K562 (cell line): ENCODE data around the gene ZNF716. TPM values are rescaled to one million over a fixed set of nuclear protein-coding genes. Genes with fewer than 3 reads are reported as not detected.

Source experiments
- ATAC-seq: fragments of 200-7000 bp; cut with Tn5 transposase; 3 replicates; pipeline ENCODE4 v1.9.1; 2020; ENCODE audit warnings: moderate library complexity
- BruUV-seq: library from RNA; stranded (reverse); fragments of 400-500 nt; replicated peaks from 2 replicates; lab custom pipeline; 2021; lab: Mats Ljungman, UMichigan
- CTCF ChIA-PET: fragments of 300-600 bp; formaldehyde crosslinking; extraction: SDS; loops from one replicate; lab custom pipeline; 2021; ENCODE audit warnings: low intra/inter-chr PET ratio; lab: Yijun Ruan, JAX
- POLR2A ChIA-PET: fragments of 300-600, 350-650 bp; sonication (Branson Sonifier 250); formaldehyde crosslinking; extraction: SDS; loops from one replicate; lab custom pipeline; 2021; ENCODE audit warnings: antibody characterized with exemption, inconsistent platforms; lab: Yijun Ruan, JAX
- DNase-seq, 4 experiments: peaks; one replicate each; pipeline versions ENCODE4 v3.0.0 to v3.0.0-alpha.2; 2011 to 2018; ENCODE audit warnings: low spot score in 3 of 4, mixed read lengths in 3 of 4; ENCODE audit errors: extremely low read depth in 1 of 4
- FAIRE-seq: peaks from 2 replicates; lab custom pipeline; 2011; peaks lifted over from hg19 to GRCh38; lab: Jason Lieb, UNC
- H2AFZ ChIP-seq: 2 replicates; pipeline ENCODE4 v1.6.0; 2011; ENCODE audit warnings: low read depth, low read length, control low read depth, inconsistent platforms
- H3K27ac ChIP-seq: fragments of 200-600 bp; 3 replicates; pipeline ENCODE4 v1.8.0; 2011; ENCODE audit warnings: low read depth, mild to moderate bottlenecking, control low read depth, inconsistent platforms, low read length, moderate library complexity, mixed read lengths; ENCODE audit errors: extremely low read depth
- H3K27me3 ChIP-seq, 2 experiments: fragments of 300-600 bp in 1 of 2; 2 replicates in 1 of 2; 3 replicates in 1 of 2; pipeline versions ENCODE4 v1.6.0 to v1.8.0; 2011; ENCODE audit warnings: inconsistent platforms in 2 of 2, low read length in 2 of 2, mild to moderate bottlenecking in 1 of 2, mixed read lengths in 1 of 2, moderate library complexity in 1 of 2; ENCODE audit not compliant: control insufficient read depth in 2 of 2, insufficient read depth in 2 of 2
- H3K36me3 ChIP-seq: fragments of 300-600 bp; 3 replicates; pipeline ENCODE4 v1.8.0; 2011; ENCODE audit warnings: mild to moderate bottlenecking, low read length, inconsistent platforms; ENCODE audit not compliant: control insufficient read depth, insufficient read depth
- H3K4me1 ChIP-seq, 2 experiments: fragments of 200-600 bp in 1 of 2; replicated peaks in 1 of 2; 2 replicates in 1 of 2; 3 replicates in 1 of 2; pipeline versions ENCODE4 v1.5.1 to v1.8.0; 2011; ENCODE audit warnings: inconsistent platforms in 2 of 2, low read length in 2 of 2, mild to moderate bottlenecking in 1 of 2, mixed read lengths in 1 of 2, moderate library complexity in 1 of 2; ENCODE audit not compliant: control insufficient read depth in 2 of 2, insufficient read depth in 2 of 2
- H3K4me2 ChIP-seq: 2 replicates; pipeline ENCODE4 v1.6.1; 2011; ENCODE audit warnings: low read length, control low read depth, inconsistent platforms, mixed read lengths; ENCODE audit not compliant: insufficient read depth
- H3K4me3 ChIP-seq: fragments of 200-600 bp; sonication (generic), shearing (Covaris generic); 2 replicates; pipeline ENCODE4 v1.5.1; 2016; ENCODE audit warnings: control low read depth, inconsistent platforms
- H3K79me2 ChIP-seq: fragments of 200-600 bp; 3 replicates; pipeline ENCODE4 v1.8.0; 2011; ENCODE audit warnings: low read length, inconsistent platforms; ENCODE audit not compliant: control insufficient read depth, insufficient read depth
- H3K9ac ChIP-seq, 2 experiments: 2 replicates each; pipeline versions ENCODE4 v1.6.0 to v1.6.1; 2011; ENCODE audit warnings: low read depth in 2 of 2, low read length in 2 of 2, control low read depth in 1 of 2, inconsistent platforms in 1 of 2, mild to moderate bottlenecking in 1 of 2, mixed read lengths in 1 of 2; ENCODE audit not compliant: insufficient read depth in 1 of 2
- H3K9me1 ChIP-seq: one replicate; pipeline ENCODE4 v1.6.0; 2011; ENCODE audit warnings: inconsistent platforms, mild to moderate bottlenecking, low read length, moderate library complexity; ENCODE audit not compliant: control insufficient read depth, insufficient read depth
- H3K9me3 ChIP-seq: replicated peaks from 2 replicates; pipeline ENCODE4 v1.5.1; 2011; ENCODE audit warnings: low read depth, low read length, inconsistent platforms; ENCODE audit not compliant: control insufficient read depth, insufficient read depth
- H4K20me1 ChIP-seq: replicated peaks from 2 replicates; pipeline ENCODE4 v1.6.1; 2011; ENCODE audit warnings: low read length, inconsistent platforms, mixed read lengths; ENCODE audit not compliant: control insufficient read depth, insufficient read depth
- CAMTA2 ChIP-seq: fragments of 250-450 bp; sonication (Bioruptor Pico); conservative IDR thresholded peaks from 2 replicates; pipeline ENCODE4 v1.5.1; 2022
- CBX2 ChIP-seq: fragments of 200-600 bp; sonication (generic); IDR thresholded peaks from one replicate; pipeline ENCODE4 v1.6.1; 2012; ENCODE audit warnings: mild to moderate bottlenecking, low read length, inconsistent platforms; ENCODE audit not compliant: insufficient read depth, poor library complexity, severe bottlenecking
- KLF13 ChIP-seq: fragments of 450-650 bp; IDR thresholded peaks from 2 replicates; pipeline ENCODE4 v1.6.1; 2016; ENCODE audit warnings: missing genetic modification characterization, low read depth, mild to moderate bottlenecking, missing compliant biosample characterization, moderate library complexity, borderline replicate concordance
- LCOR ChIP-seq: sonication (generic); formaldehyde crosslinking; IDR thresholded peaks from 2 replicates; pipeline ENCODE4 v1.8.0; 2022; ENCODE audit warnings: mild to moderate bottlenecking, missing genetic modification reagents
- MTA3 ChIP-seq: fragments of 450-650 bp; formaldehyde crosslinking; IDR thresholded peaks from 2 replicates; pipeline ENCODE4 v1.6.1; 2017; ENCODE audit warnings: mild to moderate bottlenecking, borderline replicate concordance
- PHTF2 ChIP-seq: fragments of 250-450 bp; sonication (Bioruptor Pico); IDR thresholded peaks from 2 replicates; pipeline ENCODE4 v1.5.0; 2021; ENCODE audit warnings: mild to moderate bottlenecking
- PML ChIP-seq: IDR thresholded peaks from 2 replicates; pipeline ENCODE4 v1.6.1; 2012; ENCODE audit warnings: low read length, inconsistent platforms
- SRF ChIP-seq, 2 experiments: fragments of 250-450, 450-650 bp in 1 of 2; sonication (Bioruptor Pico) in 1 of 2; sonication (generic) in 1 of 2; formaldehyde crosslinking; IDR thresholded peaks; 2 replicates each; pipeline versions ENCODE4 v1.5.0 to v1.5.1; 2020 to 2022; ENCODE audit warnings: mild to moderate bottlenecking in 1 of 2, missing genetic modification reagents in 1 of 2
- ZBTB11 ChIP-seq, 3 experiments: fragments of 200-800 bp in 1 of 3; fragments of 250-450 bp in 1 of 3; fragments of 450-650 bp in 1 of 3; sonication (Bioruptor Pico) in 1 of 3; sonication (Bioruptor generic) in 1 of 3; formaldehyde crosslinking in 1 of 3; IDR thresholded peaks; 2 replicates each; pipeline versions ENCODE4 v1.6.1 to v1.8.0; 2016 to 2022; ENCODE audit warnings: mild to moderate bottlenecking in 2 of 3, missing genetic modification characterization in 2 of 3, missing compliant biosample characterization in 1 of 3, moderate library complexity in 1 of 3
- ZNF3 ChIP-seq: fragments of 250-450 bp; sonication (Bioruptor Pico); IDR thresholded peaks from 2 replicates; pipeline ENCODE4 v1.5.0; 2021; ENCODE audit warnings: mild to moderate bottlenecking, moderate library complexity
- WGBS: fragments of 100-300 bp; shearing (Covaris generic); methylation state at CpG from one replicate; pipeline ENCODE4 v1.1.6; 2016; ENCODE audit warnings: low coverage, mixed read lengths; ENCODE audit not compliant: insufficient coverage; ENCODE audit errors: missing lambda C conversion rate; 5-methylcytosine and 5-hydroxymethylcytosine counted together
- in situ Hi-C: fragments of 300-500 bp; cut with MboI; formaldehyde crosslinking; loops from 4 replicates; pipeline ENCODE4 v1.15.0; 2018; ENCODE audit warnings: inconsistent platforms, mixed read lengths
- intact Hi-C: fragments of 100-400 bp; cut with micrococcal nuclease; formaldehyde crosslinking; loops from 2 replicates; pipeline ENCODE4 v1.14.2; 2022
- polyA plus RNA-seq, 8 experiments: library from polyadenylated mRNA; depleted of rRNA in 4 of 8; stranded (reverse) in 5 of 8; unstranded in 3 of 8; fragments of >200 nt; fragmentation: Nextera tagmentation in 2 of 8; fragmentation: Illumina TruSeq in 1 of 8; extraction: Ambion mirVana in 2 of 8; extraction: Trizol in 1 of 8; gene quantifications; 2 replicates each; pipeline versions ENCODE4 v1.2.1 to v1.2.3, GENCODE V29; 2011 to 2014; ENCODE audit warnings: inconsistent platforms in 1 of 8, missing spikeins in 1 of 8
- total RNA-seq, 7 experiments: library from RNA; depleted of rRNA in 6 of 7; stranded (reverse); fragments of >200 nt in 6 of 7; fragmentation: Illumina TruSeq in 2 of 7; extraction: Trizol in 2 of 7; gene quantifications; 2 replicates each; pipeline versions ENCODE4 v1.2.1 to v1.2.3, GENCODE V29; 2011 to 2021; ENCODE audit warnings: low replicate concordance in 1 of 7

ZNF716 gene
- total and polyA plus RNA-seq, 9 of the 15 experiments (the other 6 are each of a cell fraction or from before 2014, with no cell fraction given): not detected

DNA sequence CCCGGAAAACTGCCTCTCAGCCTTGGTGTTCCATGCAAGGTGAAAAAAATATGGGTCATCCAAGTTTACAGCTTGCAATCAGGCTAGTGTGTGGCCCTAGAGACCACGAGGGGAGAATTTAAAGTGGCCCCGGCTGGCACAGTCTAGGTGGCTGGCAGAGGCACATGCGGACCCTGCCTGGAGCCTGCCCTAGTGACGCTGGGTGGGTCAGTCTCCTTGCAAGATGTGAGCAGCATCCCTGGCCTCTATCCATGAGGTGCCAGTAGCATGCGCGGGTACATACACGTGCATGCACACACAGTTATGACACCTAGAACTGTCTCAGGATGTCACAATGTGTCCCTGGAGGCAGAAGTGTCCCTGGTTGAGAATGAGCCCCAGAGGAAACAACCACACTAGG, 22.4 kb upstream of the ZNF716 start:
- ChIA-PET POLR2A (no interaction called here), CTCF (no interaction called here)
- WGBS: 4% methylated on average over 8 of the region's 8 CpGs
- in situ Hi-C loops: no loop called here
- no peak overlapping the region for H3K9ac ChIP-seq
- H3K9me3 ChIP-seq: no peaks in the 10 kb centered on the region
- H3K4me1 ChIP-seq: no peaks in the 10 kb centered on the region
- no peak for TF ChIP-seq MTA3
- no peak for TF ChIP-seq CBX2
- no peak for TF ChIP-seq CAMTA2 (CRISPR knock-in tag)
- TF ChIP-seq PHTF2 (CRISPR knock-in tag): no peak
- no peak for TF ChIP-seq LCOR
- no peak for TF ChIP-seq ZNF3 (CRISPR knock-in tag)
- no peak for TF ChIP-seq KLF13
- TF ChIP-seq SRF (CRISPR knock-in tag; IDR thresholded peaks at IDR 0.05): no peak
- no peak for TF ChIP-seq PML
- no peak for TF ChIP-seq ZBTB11 (CRISPR knock-in tag; IDR thresholded peaks at IDR 0.05)
- FAIRE-seq: no peak
- H3K9me1 ChIP-seq: no peaks in the 10 kb centered on the region
- H3K79me2 ChIP-seq: no peaks in the 10 kb centered on the region
- DNase-seq: no peak
- no TSS peak for BruUV-seq
- H4K20me1 ChIP-seq: no peaks in the 10 kb centered on the region
- H3K27ac ChIP-seq: no peak overlapping the region
- H3K27me3 ChIP-seq: no peaks in the 10 kb centered on the region
- H3K36me3 ChIP-seq: no peaks in the 10 kb centered on the region
- no peak for ATAC-seq
- no peak overlapping the region for H2AFZ ChIP-seq
- intact Hi-C loops: no loop called here
- no peak overlapping the region for H3K4me2 ChIP-seq
- no peak overlapping the region for H3K4me3 ChIP-seq
